MCF 10A (cell line): ENCODE measurements around the gene ZMIZ1. TPM values are rescaled to one million over a fixed set of nuclear protein-coding genes. Genes with fewer than 3 reads are reported as not detected.

Experiments
- BruUV-seq: library from RNA; stranded (reverse); fragments of 400-500 nt; replicated peaks from 2 replicates; lab custom pipeline; 2021; lab: Mats Ljungman, UMichigan
- CTCF ChIA-PET: fragments of 300-600 bp; sonication (Branson Sonifier 250); formaldehyde crosslinking; extraction: SDS; loops from one replicate; lab custom pipeline; 2021; ENCODE audit warnings: antibody characterized with exemption, inconsistent platforms; lab: Yijun Ruan, JAX
- POLR2A ChIA-PET: fragments of 300-600, 350-650 bp; sonication (Branson Sonifier 250); formaldehyde crosslinking; extraction: SDS; loops from one replicate; lab custom pipeline; 2020; ENCODE audit warnings: antibody characterized with exemption, inconsistent platforms; lab: Yijun Ruan, JAX
- DNase-seq: peaks from one replicate; pipeline ENCODE4 v3.0.0-alpha.2; 2018; ENCODE audit not compliant: unreplicated experiment
- H3K27ac Mint-ChIP-seq: one replicate; pipeline ENCODE4 v1.8.0; 2022; ENCODE audit warnings: mild to moderate bottlenecking, low read depth, mixed read lengths; ENCODE audit not compliant: unreplicated experiment
- H3K27me3 Mint-ChIP-seq: one replicate; pipeline ENCODE4 v1.8.0; 2022; ENCODE audit warnings: mixed read lengths; ENCODE audit not compliant: insufficient read depth, unreplicated experiment
- H3K36me3 Mint-ChIP-seq: one replicate; pipeline ENCODE4 v1.8.0; 2022; ENCODE audit warnings: mild to moderate bottlenecking, moderate library complexity, mixed read lengths; ENCODE audit not compliant: insufficient read depth, unreplicated experiment
- H3K4me1 Mint-ChIP-seq: one replicate; pipeline ENCODE4 v1.8.0; 2022; ENCODE audit warnings: mixed read lengths; ENCODE audit not compliant: insufficient read depth, unreplicated experiment
- H3K4me3 Mint-ChIP-seq: one replicate; pipeline ENCODE4 v1.8.0; 2022; ENCODE audit warnings: mild to moderate bottlenecking, moderate library complexity, mixed read lengths; ENCODE audit not compliant: unreplicated experiment
- H3K9me3 Mint-ChIP-seq: one replicate; pipeline ENCODE4 v1.8.0; 2022; ENCODE audit warnings: mixed read lengths; ENCODE audit not compliant: unreplicated experiment
- intact Hi-C: fragments of 100-400 bp; cut with micrococcal nuclease; formaldehyde crosslinking; loops from 2 replicates; pipeline ENCODE4 v1.14.1; 2022
- total RNA-seq: library from RNA; stranded (reverse); gene quantifications from 2 replicates; pipeline ENCODE4 v1.2.3, GENCODE V29; 2022
- TF ChIP-seq, protein P1 (sequence below): fragments of 200-600 bp; IDR thresholded peaks from one replicate; pipeline ENCODE4 v1.8.0; 2022; ENCODE audit warnings: antibody characterized with exemption, mild to moderate bottlenecking; ENCODE audit not compliant: unreplicated experiment

The ZMIZ1 gene
- total RNA-seq, 1 experiment from 2014 or later, result 15.5 TPM

DNA sequence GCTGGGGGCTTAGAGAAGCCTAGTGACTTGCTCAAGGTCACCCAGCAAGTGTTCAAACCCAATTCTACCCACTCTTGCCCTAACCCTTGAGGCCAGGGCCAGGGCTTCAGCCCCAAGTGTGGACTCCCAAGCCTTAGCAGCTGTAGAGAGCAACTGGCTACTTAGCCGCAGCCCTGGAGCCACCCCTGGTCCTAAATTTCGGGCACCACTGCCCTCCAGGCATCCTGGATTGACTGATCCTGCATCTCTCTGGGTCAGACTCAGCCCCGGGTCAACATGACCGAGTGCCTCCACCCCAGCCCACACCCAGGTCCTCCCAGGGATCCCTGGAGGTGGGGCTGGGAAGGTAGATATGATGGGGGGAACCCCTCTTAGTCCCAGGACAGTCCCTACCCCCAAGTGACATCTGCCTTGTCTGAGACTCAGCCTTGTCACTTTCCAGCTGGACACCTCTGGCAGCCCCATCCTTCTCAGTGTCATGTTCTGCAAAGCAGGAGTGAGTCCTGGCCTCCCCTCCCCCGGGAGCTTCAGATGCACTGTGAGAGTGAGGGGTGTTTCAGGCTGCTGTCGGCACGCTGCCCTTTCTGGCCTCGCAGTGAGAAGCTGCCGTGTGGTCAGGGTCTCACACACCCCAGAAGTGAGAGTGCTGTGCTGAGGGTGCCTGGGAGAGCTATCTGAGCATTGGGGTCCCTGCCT, 89.8 kb downstream of the ZMIZ1 start:
- intact Hi-C loops, result no loop called here
- peaks cover 43% of the 10 kb centered on the region for H3K4me1 Mint-ChIP-seq
- TF ChIP-seq, protein P1, sequence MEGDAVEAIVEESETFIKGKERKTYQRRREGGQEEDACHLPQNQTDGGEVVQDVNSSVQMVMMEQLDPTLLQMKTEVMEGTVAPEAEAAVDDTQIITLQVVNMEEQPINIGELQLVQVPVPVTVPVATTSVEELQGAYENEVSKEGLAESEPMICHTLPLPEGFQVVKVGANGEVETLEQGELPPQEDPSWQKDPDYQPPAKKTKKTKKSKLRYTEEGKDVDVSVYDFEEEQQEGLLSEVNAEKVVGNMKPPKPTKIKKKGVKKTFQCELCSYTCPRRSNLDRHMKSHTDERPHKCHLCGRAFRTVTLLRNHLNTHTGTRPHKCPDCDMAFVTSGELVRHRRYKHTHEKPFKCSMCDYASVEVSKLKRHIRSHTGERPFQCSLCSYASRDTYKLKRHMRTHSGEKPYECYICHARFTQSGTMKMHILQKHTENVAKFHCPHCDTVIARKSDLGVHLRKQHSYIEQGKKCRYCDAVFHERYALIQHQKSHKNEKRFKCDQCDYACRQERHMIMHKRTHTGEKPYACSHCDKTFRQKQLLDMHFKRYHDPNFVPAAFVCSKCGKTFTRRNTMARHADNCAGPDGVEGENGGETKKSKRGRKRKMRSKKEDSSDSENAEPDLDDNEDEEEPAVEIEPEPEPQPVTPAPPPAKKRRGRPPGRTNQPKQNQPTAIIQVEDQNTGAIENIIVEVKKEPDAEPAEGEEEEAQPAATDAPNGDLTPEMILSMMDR, result no peak
- POLR2A ChIA-PET, result interaction anchor here (0.6 to 1.4 kb wide), 4 partner anchors 25 to 88 kb away, joined by 3 to 4 read pairs (median 4); no protein-coding TSS in a partner anchor
- no peaks in the 10 kb centered on the region for H3K36me3 Mint-ChIP-seq
- H3K9me3 Mint-ChIP-seq, result no peaks in the 10 kb centered on the region
- peak overlapping the region; percentile 61 for H3K27ac Mint-ChIP-seq
- BruUV-seq, result no TSS peak
- no peak overlapping the region for H3K4me3 Mint-ChIP-seq
- no peak for DNase-seq
- H3K27me3 Mint-ChIP-seq, result no peaks in the 10 kb centered on the region
- CTCF ChIA-PET, result interaction anchor here (1.0 to 1.1 kb wide), 3 partner anchors 10 to 93 kb away, joined by 3 to 4 read pairs (median 3); no protein-coding TSS in a partner anchor

DNA sequence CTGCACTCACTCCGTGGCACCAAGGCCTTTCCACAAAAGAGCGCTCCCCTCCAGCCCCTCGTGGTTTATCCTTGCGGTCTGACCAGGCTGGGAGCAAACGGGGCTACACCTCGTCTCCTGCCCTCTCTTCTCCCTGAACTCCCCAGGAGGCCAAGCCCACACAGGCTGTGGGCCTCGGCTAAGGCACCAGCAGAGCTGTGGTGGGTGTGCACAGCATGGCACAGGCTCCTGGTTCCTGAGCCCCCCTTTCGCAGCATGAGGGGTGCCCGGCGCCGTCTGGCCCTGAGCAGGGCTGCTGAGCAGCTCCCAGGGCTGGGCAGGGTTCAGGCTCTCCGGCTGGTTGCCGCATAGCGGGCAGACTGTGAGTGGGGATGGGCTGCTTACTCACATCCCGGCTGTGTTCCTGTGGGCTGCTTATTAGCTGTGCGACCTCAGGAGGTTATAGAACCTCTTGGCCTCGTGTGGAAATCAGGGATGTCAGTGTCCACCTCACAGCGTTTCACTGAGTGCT, 90.4 kb downstream of the ZMIZ1 start:
- Mint-ChIP-seq H3K36me3 (no peaks in the 10 kb centered on the region), H3K27ac (peak overlapping the region; percentile 61), H3K4me1 (peaks cover 43% of the 10 kb centered on the region), H3K9me3 (no peaks in the 10 kb centered on the region), H3K4me3 (no peak overlapping the region), H3K27me3 (no peaks in the 10 kb centered on the region)
- POLR2A ChIA-PET, result interaction anchor here (0.6 to 1.3 kb wide), 2 partner anchors 48 to 75 kb away, joined by 3 to 4 read pairs; no protein-coding TSS in a partner anchor
- peak; percentile 39 for DNase-seq
- CTCF ChIA-PET, result interaction anchor here (1.0 kb wide), 1 partner anchor 94 kb away, joined by 4 read pairs; no protein-coding TSS in a partner anchor
- BruUV-seq, result no TSS peak
- intact Hi-C loops, result no loop called here
- TF ChIP-seq, protein P1, result no peak

DNA sequence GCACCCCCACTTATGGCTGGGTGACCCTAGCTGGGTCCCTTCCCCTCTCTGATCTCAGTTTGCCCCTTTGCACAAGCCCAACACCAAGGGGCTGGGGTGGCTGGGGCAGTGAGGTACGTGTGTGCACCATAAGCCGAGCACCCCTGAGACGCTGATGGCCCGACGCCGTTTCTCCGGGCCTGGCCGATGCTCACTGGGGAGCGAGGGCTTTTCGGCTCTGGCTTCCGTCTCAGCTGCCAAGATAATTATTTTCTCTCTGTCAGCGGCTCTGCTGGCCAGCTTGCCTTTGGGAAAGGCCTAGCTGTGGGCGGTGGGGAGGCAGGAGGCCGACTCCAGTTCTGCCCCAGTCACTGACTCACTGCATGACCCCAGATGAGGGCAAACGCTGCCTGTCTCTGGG, 91.0 kb downstream of the ZMIZ1 start:
- H3K27ac Mint-ChIP-seq, result peak overlapping the region; percentile 61
- intact Hi-C loops, result no loop called here
- ChIA-PET CTCF (no interaction called here), POLR2A (interaction anchor here (0.6 kb wide), 1 partner anchor 76 kb away, joined by 3 read pairs; no protein-coding TSS in a partner anchor)
- H3K4me1 Mint-ChIP-seq, result peaks cover 42% of the 10 kb centered on the region
- H3K9me3 Mint-ChIP-seq, result no peaks in the 10 kb centered on the region
- no TSS peak for BruUV-seq
- no peak overlapping the region for H3K4me3 Mint-ChIP-seq
- H3K36me3 Mint-ChIP-seq, result no peaks in the 10 kb centered on the region
- H3K27me3 Mint-ChIP-seq, result no peaks in the 10 kb centered on the region
- DNase-seq, result no peak
- TF ChIP-seq, protein P1, result no peak

DNA sequence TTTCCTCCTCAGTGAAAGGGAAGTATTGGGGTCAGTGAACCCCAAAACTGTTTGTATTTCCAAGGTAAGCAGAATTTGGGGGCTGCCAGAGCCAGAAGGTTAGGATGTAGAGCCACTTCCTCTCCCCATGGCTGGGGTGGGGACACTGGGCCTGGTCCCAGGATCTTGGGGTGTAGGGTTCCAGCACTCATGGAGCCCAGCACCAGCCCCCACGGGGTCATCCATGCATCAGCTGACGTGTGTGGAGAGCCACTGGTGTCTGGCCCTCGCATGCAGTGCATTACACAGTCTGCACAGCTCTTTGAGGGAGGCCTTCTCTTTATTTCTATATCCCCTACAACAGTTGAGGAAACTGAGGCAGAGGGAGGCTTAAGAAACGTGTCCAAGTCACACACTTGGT, 91.4 kb downstream of the ZMIZ1 start:
- BruUV-seq, result no TSS peak
- Mint-ChIP-seq H3K9me3 (no peaks in the 10 kb centered on the region), H3K27ac (no peak overlapping the region), H3K27me3 (no peaks in the 10 kb centered on the region), H3K36me3 (no peaks in the 10 kb centered on the region), H3K4me3 (no peak overlapping the region), H3K4me1 (peaks cover 38% of the 10 kb centered on the region)
- CTCF ChIA-PET, result no interaction called here
- intact Hi-C loops, result no loop called here
- no peak for DNase-seq
- POLR2A ChIA-PET, result no interaction called here
- TF ChIP-seq, protein P1, result no peak
